Stimulated activated CD8-positive, alpha-beta memory T cell treated with anti-CD3 and anti-CD28 coated beads, Interleukin-12 subunit alpha, Interleukin-12 subunit beta, amount 100 ng/mL, for 24 hours (primary cell): ENCODE data around the gene CUX1.
"Not testable (repeated sequence)": the region's sequence is repeated elsewhere in the genome, so short reads cannot be mapped to it uniquely, and the experiment has no call there.

Experiments used
- DNase-seq: peaks from one replicate; pipeline ENCODE4 v3.0.0-alpha.2; 2020; ENCODE audit errors: extremely low read depth

CUX1 gene

GRCh38 chr7:102140952-102141370 lies 323.5 kb downstream of the CUX1 start:
- DNase-seq, result no peak

GRCh38 chr7:102142433-102142832 lies 325.0 kb downstream of the CUX1 start:
- DNase-seq, result not testable (repeated sequence)

- DNase-seq, result no peak
Measured at GRCh38 chr7:102146122-102146521, 328.7 kb downstream of the CUX1 start.

GRCh38 chr7:102147008-102147407 lies 329.6 kb downstream of the CUX1 start:
- DNase-seq, result no peak

- DNase-seq, result no peak
Measured at GRCh38 chr7:102148799-102149198, 331.4 kb downstream of the CUX1 start.

GRCh38 chr7:102149416-102149815 lies 332.0 kb downstream of the CUX1 start:
- no peak for DNase-seq

- no peak for DNase-seq
Measured at GRCh38 chr7:102150266-102150665, 332.8 kb downstream of the CUX1 start.

GRCh38 chr7:102152672-102153598 lies 335.5 kb downstream of the CUX1 start:
- DNase-seq, result no peak

GRCh38 chr7:102153599-102153946 lies 336.1 kb downstream of the CUX1 start:
- DNase-seq, result no peak

GRCh38 chr7:102154425-102154824 lies 337.0 kb downstream of the CUX1 start:
- DNase-seq, result no peak

GRCh38 chr7:102155821-102156441 lies 338.5 kb downstream of the CUX1 start:
- no peak for DNase-seq

- DNase-seq, result no peak
Measured at GRCh38 chr7:102156867-102157266, 339.4 kb downstream of the CUX1 start.

- DNase-seq, result no peak
Measured at GRCh38 chr7:102165136-102165535, 347.7 kb downstream of the CUX1 start.

GRCh38 chr7:102167254-102167653 lies 349.8 kb downstream of the CUX1 start:
- DNase-seq, result no peak

GRCh38 chr7:102169651-102170392 lies 352.4 kb downstream of the CUX1 start:
- no peak for DNase-seq

- DNase-seq, result no peak
Measured at GRCh38 chr7:102170393-102170970, 353.1 kb downstream of the CUX1 start.

GRCh38 chr7:102173669-102174068 lies 356.2 kb downstream of the CUX1 start:
- DNase-seq, result no peak

- no peak for DNase-seq
Measured at GRCh38 chr7:102175423-102176170, 358.2 kb downstream of the CUX1 start.

GRCh38 chr7:102178410-102178809 lies 361.0 kb downstream of the CUX1 start:
- no peak for DNase-seq

GRCh38 chr7:102180727-102181126 lies 363.3 kb downstream of the CUX1 start:
- DNase-seq, result no peak

GRCh38 chr7:102181517-102181916 lies 364.1 kb downstream of the CUX1 start:
- no peak for DNase-seq
